ENCODE results near the gene PLK2.

PLK2 gene

DNA sequence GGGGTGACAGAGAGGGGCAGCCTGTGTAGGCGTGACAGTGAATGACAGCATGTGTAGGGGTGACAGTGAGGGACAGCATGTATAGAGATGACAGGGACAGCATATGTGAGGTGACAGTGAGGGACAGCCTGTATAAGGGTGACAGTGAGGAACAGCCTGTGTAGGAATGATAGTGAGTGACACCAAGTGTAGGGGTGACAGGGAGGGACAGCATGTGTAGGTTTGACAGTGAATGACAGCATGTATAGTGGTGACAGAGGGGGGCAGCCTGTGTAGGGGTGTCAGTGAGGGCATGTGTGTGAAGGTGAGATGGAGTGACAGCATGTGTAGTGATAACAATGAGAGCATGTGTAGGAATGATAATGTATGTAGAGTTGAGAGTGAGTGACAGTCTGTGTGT is 22.6 kb upstream of the PLK2 start:
- DNase-seq, result no peak
- intact Hi-C loops (cut with DNase I), result no loop called here

DNA sequence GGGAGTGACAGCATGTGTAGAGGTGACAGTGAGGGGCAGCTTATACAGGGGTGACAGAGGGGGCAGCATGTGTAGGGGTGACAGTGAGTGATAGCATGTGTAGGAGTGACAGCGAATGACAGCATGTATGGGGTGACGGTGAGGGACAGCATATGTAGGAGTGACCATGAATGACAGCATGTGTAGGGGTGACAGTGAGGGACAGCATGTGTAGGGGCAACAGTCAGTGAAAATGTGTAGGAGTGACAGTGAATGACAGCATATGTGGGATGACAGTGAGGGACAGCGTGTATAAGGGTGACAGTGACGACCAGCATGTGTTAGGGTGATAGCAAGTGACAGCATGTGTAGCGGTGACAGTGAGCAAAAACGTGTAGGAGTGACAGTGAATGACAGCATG is 21.9 kb upstream of the PLK2 start:
- DNase-seq, result no peak
- intact Hi-C loops (cut with DNase I), result no loop called here

DNA sequence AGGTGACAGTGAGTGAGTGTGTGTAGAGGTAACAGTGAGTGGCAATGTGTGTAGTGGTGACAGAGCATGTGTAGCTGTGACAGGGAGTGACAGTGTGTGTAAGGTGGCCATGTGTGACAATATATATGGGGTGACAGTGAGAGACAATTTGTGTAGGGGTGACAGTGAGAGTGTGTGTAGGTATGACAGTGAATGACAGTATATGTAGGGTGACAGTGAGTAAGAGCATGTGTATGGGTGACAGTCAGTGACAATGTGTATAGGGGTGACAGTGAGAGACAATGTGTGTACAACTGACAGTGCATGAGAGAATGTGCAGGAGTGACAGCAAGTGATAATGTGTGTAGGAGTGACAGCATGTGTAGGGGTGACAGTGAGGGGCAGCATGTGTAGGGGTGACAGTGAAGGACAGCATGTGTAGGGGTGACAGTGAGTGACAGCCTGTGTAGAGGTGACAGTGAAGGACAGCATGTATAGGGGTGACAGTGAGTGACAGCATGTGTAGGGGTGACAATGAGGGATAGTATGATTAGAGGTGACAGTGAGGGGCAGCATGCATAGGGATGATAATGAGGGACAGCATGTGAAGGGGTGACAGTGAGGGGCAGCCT is 21.3 kb upstream of the PLK2 start:
- intact Hi-C loops (cut with DNase I), result no loop called here
- no peak for DNase-seq

DNA sequence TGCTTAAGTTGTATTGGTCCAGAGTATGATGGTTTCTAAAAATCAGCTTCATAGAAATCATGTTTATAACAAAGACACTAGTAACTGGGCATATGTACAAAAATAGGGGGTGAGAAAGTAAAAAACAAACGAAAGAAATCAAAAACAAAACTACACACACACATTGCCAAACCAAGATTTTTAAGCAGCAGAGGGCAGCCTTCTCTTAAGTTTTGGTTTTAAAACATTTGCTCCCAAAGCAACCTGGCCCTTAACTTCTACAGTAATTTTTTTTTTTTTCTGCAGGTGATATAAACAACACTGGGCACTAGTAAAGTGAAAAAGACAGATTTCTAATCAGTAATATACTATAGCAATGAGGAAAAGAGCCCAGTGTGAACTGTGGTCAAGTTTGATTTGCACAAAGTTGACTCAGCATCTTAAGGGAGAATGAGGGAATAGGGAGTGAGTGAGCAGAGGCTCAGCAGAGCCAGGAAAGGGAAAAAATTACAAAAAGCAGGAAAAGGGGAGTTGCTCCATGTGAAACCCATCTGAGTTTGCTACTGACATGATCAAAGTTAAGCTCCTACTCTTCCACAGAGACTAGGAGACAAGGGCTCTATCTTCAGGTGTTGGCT is 18.0 kb upstream of the PLK2 start:
- peak in 1 of 42 donors; percentile 16 for DNase-seq
- intact Hi-C loops (cut with DNase I), result no loop called here

DNA sequence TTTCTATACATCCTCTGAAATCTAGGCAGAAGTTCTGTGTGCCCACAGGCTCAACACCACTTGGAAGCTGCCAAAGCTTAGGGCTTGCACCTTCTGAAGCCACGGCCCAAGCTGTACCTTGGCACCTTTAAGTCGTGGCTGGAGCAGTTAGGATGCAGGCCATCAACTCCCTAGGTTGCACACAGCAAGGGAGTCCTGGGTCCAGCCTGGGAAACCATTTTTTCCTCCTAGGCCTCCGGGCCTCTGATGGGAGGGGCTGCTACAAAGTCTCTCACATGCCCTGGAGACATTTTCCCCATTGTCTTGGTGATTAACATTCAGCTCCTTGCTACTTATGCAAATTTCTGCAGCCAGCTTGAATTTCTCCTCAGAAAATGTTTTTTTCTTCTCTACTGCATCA is 15.5 kb upstream of the PLK2 start:
- no peak for DNase-seq
- intact Hi-C loops (cut with DNase I), result no loop called here

DNA sequence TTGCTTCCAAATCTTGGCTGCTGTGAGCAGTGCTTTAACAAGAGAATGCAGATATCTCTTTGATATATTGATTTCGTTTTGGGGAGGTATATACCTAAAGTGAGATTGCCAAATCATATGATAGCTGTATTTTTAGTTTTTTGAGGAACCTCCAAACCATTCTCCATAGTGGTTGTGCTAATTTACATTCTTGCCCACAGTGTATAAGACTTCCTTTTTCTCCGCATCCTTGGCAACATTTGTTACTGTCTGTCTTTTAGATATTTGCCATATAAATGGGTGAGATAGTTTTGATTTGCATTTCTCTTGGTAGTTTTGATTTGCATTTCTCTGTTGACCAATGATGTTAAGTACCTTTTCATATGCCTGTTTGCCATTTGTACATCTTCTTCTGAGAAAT is 10.0 kb upstream of the PLK2 start:
- no peak for DNase-seq
- intact Hi-C loops (cut with DNase I), result no loop called here

DNA sequence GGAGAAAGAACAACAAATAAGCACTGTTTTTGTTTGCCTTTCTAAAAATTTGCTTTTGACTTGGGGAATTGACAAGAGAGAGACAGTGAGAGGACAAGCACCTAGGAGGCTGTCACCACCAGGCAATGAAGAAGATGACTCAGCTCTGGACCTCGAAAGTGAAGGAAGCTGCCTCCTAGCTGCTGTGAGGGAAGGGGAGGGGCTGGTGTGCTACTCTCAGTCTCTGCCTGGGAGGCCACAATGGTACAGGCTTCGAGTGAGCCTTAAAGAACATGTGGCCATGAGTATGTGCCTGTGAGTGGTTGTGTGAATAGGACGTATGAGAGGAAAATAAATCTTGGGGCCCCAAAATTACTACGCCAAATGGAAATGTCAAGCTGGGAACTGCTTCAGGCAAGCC is 7.1 kb upstream of the PLK2 start:
- DNase-seq, result peak in 4 of 42 donors; percentile 7 to 52 (median 23)
- intact Hi-C loops (cut with DNase I), result no loop called here

DNA sequence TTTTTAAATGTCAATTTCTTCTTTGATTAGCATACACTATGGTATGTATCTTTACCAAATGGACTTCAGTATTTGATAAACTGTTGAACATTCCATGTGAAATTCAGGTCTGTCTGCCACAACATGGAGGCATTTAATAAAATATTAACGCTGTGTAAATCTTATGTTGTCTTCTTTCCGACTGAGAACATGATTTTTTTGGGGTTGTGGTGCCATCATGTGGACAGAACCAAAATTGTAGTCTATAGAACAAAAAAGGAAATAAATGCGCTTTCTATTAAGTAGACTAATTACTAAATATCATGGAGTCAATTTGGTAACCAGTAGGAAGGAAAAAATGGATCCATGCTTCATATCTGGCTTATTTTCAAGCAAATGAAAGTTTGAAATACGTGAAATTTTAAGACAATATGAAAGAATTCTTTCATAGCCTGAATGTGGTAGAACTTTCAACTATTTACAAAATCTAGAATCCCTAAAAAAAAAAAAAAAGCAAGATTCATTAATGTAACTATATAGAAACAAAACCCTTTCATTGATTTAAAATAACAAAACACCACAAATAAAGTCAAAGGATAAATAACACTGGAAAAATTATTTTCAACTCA is 2.8 kb upstream of the PLK2 start:
- intact Hi-C loops (cut with DNase I), result loop anchor here (2.0 kb wide), 1 partner anchor 684 kb away; no protein-coding TSS in a partner anchor
- peak in 21 of 42 donors; percentile 14 to 80 (median 49) for DNase-seq

DNA sequence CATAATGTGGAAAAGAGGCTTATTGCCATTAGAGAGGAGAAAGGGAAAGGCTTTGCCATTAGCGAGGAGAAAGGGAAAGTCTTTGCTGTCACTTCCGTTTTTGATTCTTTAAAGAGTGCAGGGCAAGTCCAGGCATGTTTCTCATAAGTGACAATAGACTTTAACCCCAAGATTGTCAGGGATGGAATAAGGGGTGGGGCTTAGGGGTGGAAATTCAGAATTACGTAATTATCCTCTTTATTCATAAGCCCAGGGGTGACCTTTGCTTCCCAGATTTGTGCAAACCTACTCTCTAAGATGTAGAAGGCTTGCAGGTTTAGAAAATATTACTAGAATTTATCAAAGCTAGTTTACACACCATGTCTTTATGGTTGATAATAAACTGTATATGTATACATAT is 2.3 kb upstream of the PLK2 start:
- intact Hi-C loops (cut with DNase I), result loop anchor here (2.0 kb wide), 1 partner anchor 683 kb away; no protein-coding TSS in a partner anchor
- no peak for DNase-seq

DNA sequence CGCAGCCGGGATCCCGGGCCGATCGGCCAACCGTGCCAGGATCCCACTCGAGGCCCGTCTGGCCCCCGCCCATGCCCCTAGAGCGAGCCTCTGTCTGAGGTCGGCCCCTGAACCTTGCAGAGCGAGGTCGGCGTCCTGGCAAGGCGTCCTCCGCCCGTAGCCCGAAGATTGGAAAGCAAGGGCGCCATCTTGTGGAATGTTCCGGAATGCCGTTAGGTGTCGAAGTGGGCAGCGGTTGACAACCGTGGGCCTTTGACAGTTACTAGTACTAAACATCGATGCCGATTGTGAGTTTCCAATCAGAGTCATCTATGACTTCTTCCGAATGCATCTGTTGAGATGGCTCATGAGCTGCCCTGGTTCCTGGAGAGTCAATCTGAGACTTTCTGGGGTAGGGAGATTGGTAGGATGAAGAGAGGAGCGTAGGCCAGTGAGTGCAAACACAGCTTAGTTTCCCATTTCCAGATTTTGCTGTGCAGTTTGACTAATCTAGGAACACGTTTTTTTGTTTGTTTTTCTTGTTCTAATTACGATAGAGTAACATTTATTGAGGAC is 923 bp upstream of the PLK2 start:
- DNase-seq, result peak; percentile 83 to 97 (median 92)
- intact Hi-C loops (cut with DNase I), result loop anchor here (1.0 to 2.0 kb wide), 2 partner anchors 962 to 1163 kb away; no protein-coding TSS in a partner anchor

DNA sequence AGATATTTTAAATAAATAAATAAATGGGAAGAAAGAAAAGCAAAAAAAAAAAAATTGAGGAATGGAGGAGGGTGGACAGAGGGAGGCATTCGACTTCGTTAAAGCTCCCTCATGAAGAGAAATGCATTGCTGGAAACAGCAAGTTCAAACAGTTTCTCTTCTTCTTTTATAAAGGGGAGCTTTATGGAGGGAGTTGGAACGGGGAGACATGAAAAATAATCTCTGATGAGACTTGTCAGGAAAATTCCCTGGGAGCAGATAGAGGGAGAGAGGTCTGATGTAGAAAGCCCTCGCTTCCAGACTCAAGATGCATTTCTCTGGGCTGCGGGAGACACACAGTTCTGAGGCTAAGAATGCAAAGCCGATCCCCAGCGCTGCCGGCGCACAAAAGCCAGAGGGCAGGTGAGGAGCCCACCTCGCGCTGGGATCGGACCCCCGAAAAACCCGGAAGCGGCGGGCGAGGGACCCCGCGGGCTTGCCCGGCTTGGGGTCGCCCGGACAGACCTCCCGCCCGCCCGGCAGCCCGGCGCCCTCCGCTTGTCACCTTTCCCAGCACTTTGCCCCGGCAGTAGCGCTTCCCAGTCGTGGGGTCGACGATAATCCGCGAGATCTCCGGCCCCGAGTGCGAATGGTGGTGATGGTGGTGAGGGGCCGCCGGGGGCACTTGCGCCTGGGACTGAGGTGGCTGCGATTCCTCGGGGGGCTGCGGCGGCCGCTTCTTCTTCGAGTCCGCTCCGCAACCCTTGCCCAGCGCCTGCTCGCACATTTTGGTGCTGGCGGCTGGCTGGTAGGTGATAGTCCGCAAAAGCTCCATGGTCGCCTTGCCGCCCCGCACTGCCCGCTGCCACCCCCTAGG is 512 bp downstream of the PLK2 start:
- peak in 36 of 42 donors; percentile 2 to 68 (median 35) for DNase-seq
- intact Hi-C loops (cut with DNase I), result loop anchor here (2.0 to 10.0 kb wide), 3 partner anchors 215 to 961 kb away; no protein-coding TSS in a partner anchor

DNA sequence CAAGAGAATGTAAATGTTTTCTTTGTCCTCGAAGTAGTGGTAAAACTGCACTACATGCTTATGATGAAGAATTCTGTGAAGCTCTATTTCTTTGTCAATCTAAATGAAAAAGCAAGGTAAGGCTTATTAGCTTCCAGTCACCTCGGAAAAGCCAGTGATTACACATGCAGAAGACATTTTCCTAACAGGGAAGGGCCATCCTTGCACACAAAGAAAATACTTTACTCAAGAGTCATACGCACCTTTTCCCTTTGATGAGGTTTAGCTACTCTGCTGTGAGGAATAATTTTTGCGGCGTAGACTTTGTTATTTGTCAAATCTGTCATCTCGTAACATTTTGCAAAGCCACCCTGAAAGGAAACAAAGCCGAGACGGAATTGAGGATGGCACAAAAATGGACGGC is 1.1 kb downstream of the PLK2 start:
- intact Hi-C loops (cut with DNase I), result loop anchor here (10.0 kb wide), 2 partner anchors 214 to 574 kb away; no protein-coding TSS in a partner anchor
- DNase-seq, result no peak

DNA sequence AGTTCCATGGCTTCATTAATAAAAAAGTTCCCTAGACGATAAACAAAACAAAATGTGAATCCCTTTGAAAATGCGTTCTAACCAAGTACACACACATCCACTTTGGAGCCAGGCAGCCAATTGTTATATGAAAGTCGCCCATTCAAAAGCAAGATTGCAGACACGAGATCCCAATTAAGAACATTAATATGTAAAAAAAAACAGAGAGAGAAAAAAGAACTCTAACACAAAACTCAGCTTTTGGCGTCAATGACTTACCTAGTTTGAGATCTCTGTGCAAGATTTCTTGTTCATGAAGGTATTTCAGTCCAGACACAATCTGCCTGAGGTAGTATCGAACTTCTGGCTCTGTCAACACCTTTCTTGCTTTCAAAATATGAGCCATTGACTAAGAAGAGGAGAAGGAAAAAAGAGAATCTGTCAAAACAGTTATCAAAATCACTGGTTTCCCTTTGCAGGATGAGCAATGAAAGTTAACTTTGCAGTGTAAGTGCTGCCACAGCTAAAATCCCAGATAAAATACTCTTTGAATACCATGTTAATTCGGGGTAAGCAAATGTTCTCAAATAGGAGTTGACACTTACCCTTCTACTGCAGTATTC is 1.6 kb downstream of the PLK2 start:
- intact Hi-C loops (cut with DNase I), result loop anchor here (10.0 kb wide), 2 partner anchors 213 to 573 kb away; no protein-coding TSS in a partner anchor
- no peak for DNase-seq

DNA sequence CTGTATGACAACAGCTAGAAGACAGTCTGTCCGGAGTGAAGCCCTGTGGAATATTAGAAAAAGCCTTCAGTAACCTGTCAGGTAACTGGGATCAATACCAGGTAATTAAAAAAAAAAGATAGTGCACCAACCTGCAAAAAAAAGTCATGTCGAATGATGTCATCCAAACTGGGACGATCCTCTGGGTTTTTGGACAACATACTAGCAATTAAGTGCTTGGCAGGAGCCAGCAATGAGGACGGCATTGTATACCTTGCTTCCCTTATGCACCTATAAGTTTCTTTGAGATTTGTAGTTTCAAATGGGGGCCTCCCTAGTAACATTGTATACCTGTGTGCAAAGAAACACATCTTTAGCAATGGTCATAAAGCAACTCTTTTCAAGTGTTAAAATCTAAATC is 2.8 kb downstream of the PLK2 start:
- intact Hi-C loops (cut with DNase I), result loop anchor here (10.0 kb wide), 2 partner anchors 212 to 572 kb away; no protein-coding TSS in a partner anchor
- no peak for DNase-seq

DNA sequence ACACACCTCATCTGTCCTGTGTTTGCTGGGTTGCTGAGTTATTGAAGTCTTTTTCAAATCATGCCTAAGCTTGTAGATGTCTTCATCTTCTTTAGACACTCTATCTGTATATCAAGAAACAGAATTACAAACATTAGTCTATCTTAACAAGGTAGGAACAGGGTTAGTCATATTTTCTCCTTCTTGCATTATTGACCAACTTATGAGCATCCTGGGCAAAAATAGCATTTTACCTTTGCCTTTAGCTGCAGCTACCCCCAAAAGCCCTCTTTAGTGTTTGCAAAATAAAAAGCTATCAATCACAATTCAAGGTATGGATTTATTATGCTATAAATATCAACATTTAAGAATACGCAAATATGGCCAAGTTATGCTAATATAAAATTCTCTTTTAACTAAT is 3.4 kb downstream of the PLK2 start:
- intact Hi-C loops (cut with DNase I), result loop anchor here (10.0 kb wide), 2 partner anchors 212 to 572 kb away; no protein-coding TSS in a partner anchor
- no peak for DNase-seq

DNA sequence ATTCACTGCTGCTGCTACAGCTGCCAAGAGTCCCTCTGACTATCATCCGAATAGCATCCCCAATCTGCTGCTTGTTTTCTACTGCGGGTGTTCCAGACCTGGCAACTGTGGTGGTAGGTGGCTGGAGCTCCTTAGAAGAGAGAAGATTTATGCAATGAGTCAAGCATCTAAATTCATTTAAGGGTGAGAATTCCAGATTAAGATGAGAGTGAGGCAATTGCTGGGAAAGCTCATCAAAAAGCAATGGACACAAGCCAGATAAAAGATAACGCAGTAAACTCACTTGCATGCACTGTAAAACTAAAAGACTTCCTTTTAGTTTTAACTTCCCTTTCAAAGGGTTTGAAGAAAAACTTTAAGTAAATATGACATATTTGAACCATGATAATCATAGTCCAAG is 3.9 kb downstream of the PLK2 start:
- intact Hi-C loops (cut with DNase I), result loop anchor here (10.0 kb wide), 2 partner anchors 211 to 571 kb away; no protein-coding TSS in a partner anchor
- peak in 2 of 42 donors; percentile 5 to 18 for DNase-seq

DNA sequence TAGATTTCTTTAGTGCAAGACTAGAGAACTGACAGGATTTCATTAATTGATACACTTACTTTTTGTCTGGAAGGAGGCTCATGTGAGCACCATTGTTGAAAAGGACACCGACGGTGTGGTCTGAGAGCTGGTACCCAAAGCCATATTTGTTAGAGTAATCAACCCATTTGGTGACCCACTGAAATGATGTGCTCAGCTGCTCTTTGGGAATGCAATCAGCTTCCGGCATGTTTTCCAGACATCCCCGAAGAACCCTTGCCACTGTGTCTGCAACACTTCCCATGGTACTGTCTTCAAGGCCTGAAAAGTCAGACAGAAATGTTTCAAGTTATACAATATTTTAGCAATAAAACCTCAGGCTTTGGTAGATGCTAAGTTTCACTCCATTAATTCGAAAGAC is 4.4 kb downstream of the PLK2 start:
- intact Hi-C loops (cut with DNase I), result loop anchor here (10.0 kb wide), 2 partner anchors 211 to 571 kb away; no protein-coding TSS in a partner anchor
- no peak for DNase-seq

DNA sequence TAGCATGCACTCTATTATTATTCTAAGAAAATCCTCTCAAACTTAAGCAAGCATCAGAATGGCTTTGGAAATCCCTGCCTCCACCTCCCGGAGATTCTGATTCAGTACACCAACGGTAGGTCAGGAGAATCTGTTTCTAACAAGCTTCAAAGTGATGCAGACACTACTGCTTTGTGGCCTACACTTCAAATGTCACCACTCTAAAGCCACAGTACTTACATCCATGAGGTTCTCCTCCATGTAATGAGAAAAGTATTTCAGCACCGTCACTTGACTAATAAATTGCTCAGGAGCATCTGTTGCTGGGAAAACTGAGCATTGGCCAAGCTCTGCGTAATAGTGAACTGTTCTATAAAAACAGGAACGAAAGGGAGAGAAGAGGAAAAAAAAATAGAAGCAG is 4.8 kb downstream of the PLK2 start:
- intact Hi-C loops (cut with DNase I), result loop anchor here (10.0 kb wide), 2 partner anchors 210 to 570 kb away; no protein-coding TSS in a partner anchor

More for the DNA sequence above, 4.8 kb downstream of the PLK2 start:
- DNase-seq, result no peak
